Liver (tissue), 3 donors: ENCODE results near the gene DEPDC4.

Experiments used
- ATF3 ChIP-seq: IDR thresholded peaks from 2 replicates; pipeline ENCODE4 v1.6.1; 2016; ENCODE audit warnings: antibody characterized with exemption
- CTCF ChIP-seq: fragments of 150-350 bp; IDR thresholded peaks from 2 replicates; pipeline ENCODE4 v1.5.1; 2017; ENCODE audit warnings: improper control_type of control experiment, low read depth, low read length; ENCODE audit not compliant: missing input control
- FOXA1 ChIP-seq: IDR thresholded peaks from 2 replicates; pipeline ENCODE4 v1.6.1; 2016; ENCODE audit warnings: antibody characterized with exemption
- GABPA ChIP-seq, 2 donors: IDR thresholded peaks in 1 of 2; conservative IDR thresholded peaks in 1 of 2; 2 replicates each; pipeline ENCODE4 v1.6.1; 2016; ENCODE audit warnings: antibody characterized with exemption in 2 of 2, mild to moderate bottlenecking in 1 of 2, moderate library complexity in 1 of 2
- TAF1 ChIP-seq: conservative IDR thresholded peaks from 2 replicates; pipeline ENCODE4 v1.6.1; 2016; ENCODE audit warnings: antibody characterized with exemption, mild to moderate bottlenecking
- YY1 ChIP-seq: IDR thresholded peaks from 2 replicates; pipeline ENCODE4 v1.6.1; 2016; ENCODE audit warnings: antibody characterized with exemption, mild to moderate bottlenecking
- TF ChIP-seq, protein P1 (sequence below): IDR thresholded peaks from 2 replicates; pipeline ENCODE4 v1.6.1; 2016; ENCODE audit warnings: antibody characterized with exemption
- TF ChIP-seq, protein P2 (sequence below): IDR thresholded peaks from 2 replicates; pipeline ENCODE4 v1.6.1; 2016; ENCODE audit warnings: antibody characterized with exemption
- donor health status: healthy.
- donor health status: healthy.

- TF ChIP-seq CTCF (no peak), GABPA (IDR thresholded peaks at IDR 0.05 in 1 of 2, conservative IDR thresholded peaks at IDR 0.05 in 1 of 2) (no peak), YY1 (no peak), TAF1 (no peak), FOXA1 (no peak), ATF3 (peak; percentile 57)
- TF ChIP-seq, protein P1, sequence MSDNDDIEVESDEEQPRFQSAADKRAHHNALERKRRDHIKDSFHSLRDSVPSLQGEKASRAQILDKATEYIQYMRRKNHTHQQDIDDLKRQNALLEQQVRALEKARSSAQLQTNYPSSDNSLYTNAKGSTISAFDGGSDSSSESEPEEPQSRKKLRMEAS = no peak
- TF ChIP-seq, protein P2, sequence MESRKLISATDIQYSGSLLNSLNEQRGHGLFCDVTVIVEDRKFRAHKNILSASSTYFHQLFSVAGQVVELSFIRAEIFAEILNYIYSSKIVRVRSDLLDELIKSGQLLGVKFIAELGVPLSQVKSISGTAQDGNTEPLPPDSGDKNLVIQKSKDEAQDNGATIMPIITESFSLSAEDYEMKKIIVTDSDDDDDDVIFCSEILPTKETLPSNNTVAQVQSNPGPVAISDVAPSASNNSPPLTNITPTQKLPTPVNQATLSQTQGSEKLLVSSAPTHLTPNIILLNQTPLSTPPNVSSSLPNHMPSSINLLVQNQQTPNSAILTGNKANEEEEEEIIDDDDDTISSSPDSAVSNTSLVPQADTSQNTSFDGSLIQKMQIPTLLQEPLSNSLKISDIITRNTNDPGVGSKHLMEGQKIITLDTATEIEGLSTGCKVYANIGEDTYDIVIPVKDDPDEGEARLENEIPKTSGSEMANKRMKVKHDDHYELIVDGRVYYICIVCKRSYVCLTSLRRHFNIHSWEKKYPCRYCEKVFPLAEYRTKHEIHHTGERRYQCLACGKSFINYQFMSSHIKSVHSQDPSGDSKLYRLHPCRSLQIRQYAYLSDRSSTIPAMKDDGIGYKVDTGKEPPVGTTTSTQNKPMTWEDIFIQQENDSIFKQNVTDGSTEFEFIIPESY = no peak
Observed at GRCh38 chr12:100221523-100221922, 45.4 kb downstream of the DEPDC4 start.
